Epithelial cell of proximal tubule (primary cell): Measurements from ENCODE around the gene SPRR2E. TPM values are rescaled to one million over a fixed set of nuclear protein-coding genes. Genes with fewer than 3 reads are reported as not detected.
"Not testable (repeated sequence)": the region's sequence is repeated elsewhere in the genome, so short reads cannot be mapped to it uniquely, and the experiment has no call there.

Source experiments
- DNase-seq: peaks from one replicate; pipeline ENCODE4 v3.0.0-alpha.2; 2011; ENCODE audit warnings: low read depth
- H3K4me3 ChIP-seq: 2 replicates; pipeline ENCODE4 v1.5.1; 2011; ENCODE audit warnings: low read depth, mild to moderate bottlenecking, low read length
- total RNA-seq: library from RNA; depleted of rRNA; stranded (reverse); fragments of >200 nt; gene quantifications from 2 replicates; pipeline ENCODE4 v1.2.3, GENCODE V29; 2015
- TF ChIP-seq, protein P1 (sequence below): conservative IDR thresholded peaks from 2 replicates; pipeline ENCODE4 v1.5.1; 2012; ENCODE audit warnings: low read depth, mild to moderate bottlenecking, low read length

SPRR2E gene
- total RNA-seq, result not detected in 2 replicates

DNA sequence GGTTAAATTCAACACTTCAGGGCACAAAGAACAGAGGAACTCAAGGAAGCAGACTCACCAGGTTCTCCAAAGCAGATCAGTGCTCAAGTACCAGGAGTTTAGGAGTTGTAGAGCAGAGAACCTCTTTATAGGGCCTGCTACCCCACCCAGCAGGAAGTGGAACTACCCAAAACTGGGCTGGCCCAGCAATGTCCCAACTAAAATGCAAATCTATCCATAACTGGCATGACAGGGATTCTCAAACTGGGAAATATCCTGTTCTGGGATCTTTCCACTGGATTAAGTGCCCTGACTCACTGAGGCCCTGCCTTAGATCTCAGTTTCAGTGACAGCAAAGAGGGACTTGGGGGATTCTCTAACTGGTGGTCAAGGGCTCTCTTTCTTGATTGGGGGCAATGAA is at the start of gene SPRR2E:
Gene SPRR2E, minus strand, starts transcription at position 101 of the 400 bp plus-strand sequence. CDS start 775 bp downstream, outside the sequence.
- no peak within 1 kb of the TSS for H3K4me3 ChIP-seq
- TF ChIP-seq, protein P1, sequence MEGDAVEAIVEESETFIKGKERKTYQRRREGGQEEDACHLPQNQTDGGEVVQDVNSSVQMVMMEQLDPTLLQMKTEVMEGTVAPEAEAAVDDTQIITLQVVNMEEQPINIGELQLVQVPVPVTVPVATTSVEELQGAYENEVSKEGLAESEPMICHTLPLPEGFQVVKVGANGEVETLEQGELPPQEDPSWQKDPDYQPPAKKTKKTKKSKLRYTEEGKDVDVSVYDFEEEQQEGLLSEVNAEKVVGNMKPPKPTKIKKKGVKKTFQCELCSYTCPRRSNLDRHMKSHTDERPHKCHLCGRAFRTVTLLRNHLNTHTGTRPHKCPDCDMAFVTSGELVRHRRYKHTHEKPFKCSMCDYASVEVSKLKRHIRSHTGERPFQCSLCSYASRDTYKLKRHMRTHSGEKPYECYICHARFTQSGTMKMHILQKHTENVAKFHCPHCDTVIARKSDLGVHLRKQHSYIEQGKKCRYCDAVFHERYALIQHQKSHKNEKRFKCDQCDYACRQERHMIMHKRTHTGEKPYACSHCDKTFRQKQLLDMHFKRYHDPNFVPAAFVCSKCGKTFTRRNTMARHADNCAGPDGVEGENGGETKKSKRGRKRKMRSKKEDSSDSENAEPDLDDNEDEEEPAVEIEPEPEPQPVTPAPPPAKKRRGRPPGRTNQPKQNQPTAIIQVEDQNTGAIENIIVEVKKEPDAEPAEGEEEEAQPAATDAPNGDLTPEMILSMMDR, result no peak
- no peak for DNase-seq

DNA sequence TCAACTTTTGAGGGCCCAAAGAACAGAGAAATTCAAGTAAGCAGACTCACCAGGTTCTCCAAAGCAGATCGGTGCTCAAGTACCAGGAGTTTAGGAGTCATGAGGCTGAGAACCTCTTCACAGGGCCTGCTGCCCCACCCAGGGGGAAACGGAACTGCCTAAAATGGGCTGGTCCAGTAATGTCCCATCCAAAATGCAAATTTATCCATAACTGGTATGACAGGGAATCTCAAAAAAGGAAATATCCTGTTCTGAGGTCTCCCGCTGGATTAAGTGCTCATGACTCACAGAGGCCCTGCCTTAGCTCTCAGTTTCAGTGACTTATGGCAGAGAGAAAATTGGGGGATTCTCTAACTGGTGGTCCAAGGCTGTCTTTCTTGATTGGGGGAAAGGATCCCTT is 47.1 kb upstream of the SPRR2E start:
- no peak for DNase-seq
- H3K4me3 ChIP-seq, result no peak overlapping the region

DNA sequence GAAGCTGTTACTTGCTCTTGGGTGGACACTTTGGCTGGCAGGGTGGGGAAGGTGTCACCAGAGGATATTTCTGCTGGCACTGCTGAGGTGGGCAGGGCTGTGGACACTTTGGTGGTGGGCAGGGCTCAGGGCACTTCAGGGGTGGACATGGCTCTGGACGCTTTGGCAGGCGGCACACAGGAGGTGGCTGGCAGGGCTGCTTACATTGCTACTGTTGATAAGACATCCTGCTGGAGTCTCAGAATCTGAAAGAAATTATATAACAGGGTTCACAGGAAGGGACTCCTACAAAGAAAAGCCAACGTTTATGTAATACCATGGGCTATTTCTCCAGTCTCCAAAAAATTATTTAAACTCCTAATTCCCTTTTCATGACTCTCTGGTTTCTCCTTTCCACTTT is 46.2 kb upstream of the SPRR2E start:
- TF ChIP-seq, protein P1, result no peak
- no peak overlapping the region for H3K4me3 ChIP-seq
- DNase-seq, result no peak

More for the DNA sequence above, 47.1 kb upstream of the SPRR2E start:
- TF ChIP-seq, protein P1, result no peak

DNA sequence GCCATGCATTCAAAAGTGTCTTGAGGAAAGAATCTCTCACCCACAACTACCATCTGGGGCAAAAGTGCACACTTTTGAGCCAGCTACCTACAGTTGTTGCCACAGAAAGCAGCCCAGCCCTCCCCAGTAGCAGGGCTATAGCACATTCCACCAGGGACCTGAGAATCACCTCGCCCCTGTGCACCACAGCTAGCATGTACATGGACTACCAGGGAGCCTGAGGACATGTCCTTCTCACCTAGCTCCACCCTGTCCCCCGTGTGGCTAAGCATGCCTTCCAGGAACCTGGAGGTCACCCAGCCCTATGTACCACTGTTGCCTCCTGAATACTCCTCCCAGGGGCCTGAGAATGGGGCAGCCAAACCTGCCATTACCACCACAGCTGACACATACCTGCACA is 39.4 kb upstream of the SPRR2E start:
- TF ChIP-seq, protein P1, result no peak
- DNase-seq, result no peak
- H3K4me3 ChIP-seq, result no peak overlapping the region

DNA sequence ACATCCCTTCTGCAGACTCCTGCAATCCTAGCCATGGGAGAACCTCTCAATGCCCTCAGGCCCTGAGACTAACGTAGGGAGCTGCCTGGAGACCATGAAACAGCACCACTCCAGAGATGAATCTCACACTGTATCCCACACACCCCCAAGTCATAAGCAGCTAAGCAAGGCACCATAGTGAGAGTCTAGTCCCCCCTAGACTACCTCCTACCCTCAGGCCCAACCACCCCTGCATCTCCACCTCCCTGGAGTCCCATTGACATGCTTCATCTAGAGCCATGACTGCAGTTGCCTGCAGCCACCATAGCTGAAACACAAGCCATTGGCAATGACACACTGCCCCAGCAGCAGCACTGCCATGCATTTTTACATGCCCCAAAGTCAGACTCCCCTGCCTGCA is 38.9 kb upstream of the SPRR2E start:
- DNase-seq, result no peak
- TF ChIP-seq, protein P1, result no peak
- no peak overlapping the region for H3K4me3 ChIP-seq

DNA sequence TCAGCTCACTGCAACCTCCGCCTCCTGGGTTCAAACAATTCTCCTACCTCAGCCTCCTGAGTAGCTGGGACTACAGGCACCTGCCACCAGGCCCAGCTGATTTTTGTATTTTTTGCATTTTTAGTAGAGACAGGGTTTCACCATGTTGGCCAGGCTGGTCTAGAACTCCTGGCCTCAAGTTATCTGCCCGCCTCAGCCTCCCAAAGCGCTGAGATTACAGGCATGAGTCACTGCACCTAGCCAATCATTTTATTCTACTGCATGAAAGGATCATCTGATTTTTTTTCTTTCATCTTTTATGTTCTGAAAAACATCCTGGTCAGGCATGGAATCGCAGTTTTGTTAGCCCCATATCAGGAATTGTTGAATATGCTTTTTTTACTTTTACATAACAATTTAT is 34.4 kb upstream of the SPRR2E start:
- not testable (repeated sequence) for H3K4me3 ChIP-seq, DNase-seq

DNA sequence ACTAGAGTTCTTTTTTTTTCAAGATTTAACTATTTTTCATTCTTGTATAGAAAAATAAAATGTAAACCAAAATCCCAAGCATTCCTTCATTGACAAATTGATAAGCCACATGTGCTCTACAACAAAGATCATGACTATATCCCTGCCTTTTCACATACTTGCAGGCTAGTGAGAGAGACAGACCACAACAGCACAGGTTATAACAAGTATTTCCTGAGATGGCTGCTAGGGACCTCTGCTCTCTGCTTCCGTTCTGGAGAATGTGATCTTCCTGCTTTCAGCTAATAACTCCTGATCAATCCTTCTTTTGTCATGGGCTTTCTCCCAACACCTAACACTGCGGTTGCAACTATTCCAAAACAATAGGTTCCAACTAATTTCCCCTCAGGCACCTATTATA is 33.0 kb upstream of the SPRR2E start:
- TF ChIP-seq, protein P1, result no peak
- H3K4me3 ChIP-seq, result no peak overlapping the region
- no peak for DNase-seq

DNA sequence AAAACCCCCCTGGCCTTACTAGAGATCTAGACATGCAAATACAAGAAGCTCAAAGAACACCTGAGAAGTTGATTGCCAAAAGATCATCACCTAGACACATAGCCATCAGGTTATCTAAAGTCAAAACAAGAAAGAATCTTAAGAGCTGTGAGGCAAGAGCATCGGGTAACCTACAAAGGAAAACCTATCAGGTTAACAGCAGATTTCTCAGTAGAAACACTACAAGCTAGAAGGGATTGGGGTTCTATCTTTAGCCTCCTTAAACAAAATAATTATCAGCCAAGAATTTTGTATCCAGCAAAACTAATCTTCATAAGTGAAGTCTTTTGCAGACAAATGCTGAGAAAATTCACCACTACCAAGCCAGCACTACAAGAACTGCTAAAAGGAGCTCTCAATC is 31.2 kb upstream of the SPRR2E start:
- no peak overlapping the region for H3K4me3 ChIP-seq
- DNase-seq, result no peak
- TF ChIP-seq, protein P1, result no peak

DNA sequence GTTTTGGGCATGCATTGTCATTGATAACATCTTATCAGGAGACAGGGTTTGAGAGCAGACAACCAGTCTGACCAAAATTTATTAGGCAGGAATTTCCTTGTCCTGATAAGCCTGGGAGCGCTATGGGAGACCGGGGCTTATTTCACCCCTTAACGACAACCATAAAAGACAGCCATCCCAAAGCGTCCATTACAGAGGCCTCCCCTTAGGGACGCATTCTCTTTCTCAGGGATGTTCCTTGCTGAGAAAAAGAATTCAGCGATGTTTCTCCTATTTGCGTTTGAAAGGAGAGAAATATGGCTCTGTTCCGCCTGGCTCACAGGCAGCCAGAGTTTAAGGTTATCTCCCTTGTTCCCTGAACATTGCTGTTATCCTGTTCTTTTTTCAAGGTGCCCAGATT is 29.5 kb upstream of the SPRR2E start:
- not testable (repeated sequence) for DNase-seq, H3K4me3 ChIP-seq
